HG03064 (cell line): Measurements from ENCODE around the gene C5AR2.
"Not testable (repeated sequence)": the region's sequence is repeated elsewhere in the genome, so short reads cannot be mapped to it uniquely, and the experiment has no call there.

Source experiments
- ATAC-seq: cut with Tn5 transposase; IDR thresholded peaks from one replicate; pipeline ENCODE4 v1.9.1; 2021; ENCODE audit warnings: low read depth; ENCODE audit not compliant: unreplicated experiment

C5AR2 gene

DNA sequence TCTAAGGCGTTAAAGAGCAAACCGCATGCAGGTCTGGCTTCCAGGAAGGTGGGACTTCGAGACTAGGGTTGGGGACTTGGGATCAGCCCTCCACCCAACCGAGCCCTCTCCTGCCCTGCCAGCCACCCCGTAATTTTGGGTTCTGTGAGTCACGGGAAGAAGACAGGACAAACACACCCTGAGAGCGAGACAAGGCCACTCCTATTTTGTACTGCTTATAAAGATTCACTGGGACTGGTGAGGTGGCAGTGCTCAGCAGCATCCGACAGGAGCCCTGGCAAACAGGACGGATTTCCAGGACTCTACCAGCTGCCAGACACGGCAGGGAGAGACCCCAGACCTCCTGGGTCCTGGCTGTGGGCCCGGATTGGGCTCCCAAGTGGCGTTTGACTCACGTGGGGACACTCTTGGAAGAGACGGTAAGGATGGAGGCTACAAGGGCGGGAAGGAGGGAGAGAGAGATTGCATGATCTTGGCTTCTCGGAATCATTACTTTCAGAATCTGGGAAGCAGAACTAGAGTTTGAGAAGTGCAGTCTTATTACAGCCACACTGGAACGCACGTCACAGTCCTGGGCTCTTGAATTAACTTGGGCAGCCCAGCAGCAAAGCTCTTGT is at the start of gene C5AR2:
Gene C5AR2, plus strand, starts transcription at position 245 of the 617 bp plus-strand sequence. CDS start 8,625 bp downstream, outside the sequence.
- no peak for ATAC-seq

DNA sequence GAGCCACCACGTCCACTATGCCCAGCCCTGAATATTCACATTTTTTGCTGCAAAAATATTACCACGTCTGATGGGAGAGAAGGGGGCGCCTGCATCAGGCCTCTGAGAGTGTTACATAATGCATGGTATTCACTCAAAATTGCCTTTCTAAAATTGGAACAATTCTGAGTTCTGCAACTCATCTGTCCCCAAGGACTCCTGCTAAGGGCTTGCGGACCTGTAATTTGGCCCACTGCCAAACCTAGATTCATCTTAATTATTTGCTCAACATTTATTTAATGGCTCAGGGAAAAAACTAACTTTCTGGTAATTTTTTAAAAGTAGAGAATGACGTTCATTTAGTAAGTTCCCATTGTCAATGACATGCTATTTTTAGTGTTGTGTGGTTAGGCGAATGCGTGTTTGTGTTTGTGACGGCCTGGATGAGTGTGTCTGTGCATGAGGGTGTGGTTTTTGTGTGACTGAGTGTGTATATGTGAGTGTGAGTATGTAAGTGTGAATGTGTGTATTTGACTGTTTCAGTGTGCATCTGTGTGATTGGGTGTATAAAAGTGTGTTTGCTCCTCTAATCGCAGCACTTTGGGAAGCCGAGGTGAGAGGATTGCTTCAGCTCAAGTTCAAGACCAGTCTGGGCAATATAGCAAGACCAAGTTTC is 48.4 kb upstream of the C5AR2 start:
- ATAC-seq, result no peak

GRCh38 chr19:47284324-47284899 is 47.6 kb upstream of the C5AR2 start:
- ATAC-seq, result no peak

DNA sequence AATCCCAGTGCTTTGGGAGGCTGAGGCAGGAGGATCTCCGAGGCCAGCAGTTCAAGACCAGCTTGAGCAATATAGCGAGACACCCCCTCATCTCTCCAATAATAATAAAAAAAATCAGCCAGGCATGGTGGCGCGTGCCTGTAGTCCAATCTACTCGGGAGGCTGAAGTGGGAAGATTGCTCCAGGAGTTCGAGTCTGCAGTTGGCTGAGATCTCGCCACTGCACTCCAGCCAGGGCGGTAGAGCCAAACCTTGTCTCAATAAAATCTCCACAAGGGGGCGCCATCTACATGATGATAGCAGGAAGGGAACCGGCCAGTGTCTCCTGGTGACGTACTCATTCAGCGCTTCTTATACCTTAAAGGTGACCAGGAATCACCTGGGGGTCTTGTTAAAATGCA is 35.9 kb upstream of the C5AR2 start:
- ATAC-seq, result no peak

DNA sequence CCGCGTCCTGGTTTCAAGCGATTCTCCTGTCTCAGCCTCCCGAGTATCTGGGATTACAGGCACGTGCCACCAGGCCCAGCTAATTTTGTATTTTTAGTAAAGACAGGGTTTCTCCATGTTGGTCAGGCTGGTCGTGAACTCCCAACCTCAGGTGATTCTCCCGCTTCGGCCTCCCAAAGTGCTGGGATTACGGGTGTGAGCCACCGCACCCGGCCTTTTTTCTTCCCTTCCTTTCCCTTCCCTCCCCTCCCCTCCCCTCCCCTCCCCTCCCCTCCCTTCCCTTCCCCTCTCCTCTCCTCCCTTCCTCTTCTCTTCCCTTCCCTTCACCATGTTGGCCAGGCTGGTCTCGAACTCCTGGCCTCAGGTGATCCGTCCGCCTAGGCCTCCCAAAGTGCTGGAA is 31.1 kb upstream of the C5AR2 start:
- ATAC-seq, result not testable (repeated sequence)

- ATAC-seq, result no peak
Observed at GRCh38 chr19:47302249-47302648, 29.7 kb upstream of the C5AR2 start.

GRCh38 chr19:47303966-47304365 is 28.0 kb upstream of the C5AR2 start:
- no peak for ATAC-seq

GRCh38 chr19:47305309-47305751 is 26.6 kb upstream of the C5AR2 start:
- no peak for ATAC-seq

- ATAC-seq, result no peak
Observed at GRCh38 chr19:47306303-47306702, 25.7 kb upstream of the C5AR2 start.

DNA sequence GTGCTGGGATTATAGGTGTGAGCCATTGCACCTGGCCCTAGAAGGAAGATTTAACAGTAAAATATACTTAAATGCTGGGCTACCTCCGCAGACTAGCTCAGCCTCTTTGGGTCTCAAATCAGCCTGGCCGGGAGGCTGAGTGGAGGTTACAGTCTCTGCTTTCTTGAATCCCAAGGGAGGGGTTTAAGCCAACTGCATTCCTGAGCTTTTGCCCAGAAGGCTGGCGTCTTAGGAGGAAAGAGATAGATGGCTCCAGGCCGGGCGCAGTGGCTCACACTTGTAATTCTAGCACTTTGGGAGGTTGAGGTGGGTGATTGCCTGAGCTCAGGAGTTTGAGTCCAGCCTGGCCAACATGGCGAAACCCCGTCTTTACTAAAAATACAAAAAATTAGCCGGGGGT is 22.9 kb upstream of the C5AR2 start:
- ATAC-seq, result no peak

- ATAC-seq, result no peak
Observed at GRCh38 chr19:47309608-47310007, 22.4 kb upstream of the C5AR2 start, which contains the start of gene C5AR1. TSS of gene C5AR1 (plus strand) at chr19:47309861. CDS start at chr19:47309896, 35 bp downstream.

GRCh38 chr19:47310323-47310722 is 21.7 kb upstream of the C5AR2 start:
- no peak for ATAC-seq

GRCh38 chr19:47310819-47311218 is 21.2 kb upstream of the C5AR2 start:
- no peak for ATAC-seq

DNA sequence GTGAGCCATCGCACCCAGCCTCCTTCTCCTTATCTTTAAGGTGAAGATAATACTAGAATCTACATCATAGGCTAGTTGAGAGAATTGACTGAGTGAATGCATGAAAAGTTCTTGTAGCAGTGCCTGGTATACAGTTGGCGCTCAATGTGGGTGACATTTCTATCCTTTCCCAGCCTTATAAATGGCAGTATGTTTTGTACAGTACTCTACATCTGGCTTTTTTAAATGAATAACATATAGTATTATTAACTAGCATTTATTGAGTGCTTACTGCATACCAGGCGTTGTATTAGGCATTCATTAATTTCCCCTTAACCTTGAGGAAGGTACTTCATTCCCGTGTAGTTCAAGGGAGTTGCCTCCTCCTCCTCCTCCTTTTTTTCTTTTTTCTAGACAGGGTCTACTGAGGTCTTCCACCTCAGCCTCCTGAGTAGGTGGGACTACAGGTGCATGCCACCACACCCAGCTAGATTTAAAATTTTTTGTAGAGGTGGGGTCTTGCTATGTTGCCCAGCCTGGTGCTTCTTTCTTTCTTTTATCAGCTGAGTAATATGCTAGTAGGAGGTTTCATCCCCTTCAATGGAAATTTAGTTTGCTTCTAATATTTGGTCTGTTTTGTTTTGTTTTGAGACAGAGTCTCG is 19.5 kb upstream of the C5AR2 start:
- ATAC-seq, result no peak

DNA sequence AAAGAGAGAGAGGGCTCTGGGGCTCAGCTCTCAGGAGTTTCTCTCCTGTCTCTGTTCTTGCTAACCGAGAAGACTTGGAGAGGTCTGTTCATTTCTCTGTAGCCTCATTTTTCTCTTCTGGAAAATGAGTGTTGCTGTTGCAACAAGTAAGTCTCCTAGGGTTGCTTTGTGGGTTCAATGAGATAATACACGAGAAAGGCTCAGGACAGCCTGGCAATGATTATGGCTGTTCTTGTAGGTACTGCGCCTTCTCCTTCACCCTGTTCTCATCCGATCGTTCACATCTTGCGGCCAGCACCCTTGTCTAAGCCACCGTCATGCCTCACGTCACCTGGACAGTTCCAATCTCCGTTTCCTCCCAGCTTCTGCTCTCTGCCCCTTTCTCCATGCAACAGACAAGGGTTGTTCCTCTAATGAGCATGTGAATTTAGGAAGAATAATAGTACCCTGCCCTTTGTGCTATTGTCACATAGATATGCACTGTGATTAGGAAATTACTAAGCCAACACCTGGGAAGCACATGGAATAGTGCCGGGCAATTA is 18.1 kb upstream of the C5AR2 start:
- no peak for ATAC-seq

DNA sequence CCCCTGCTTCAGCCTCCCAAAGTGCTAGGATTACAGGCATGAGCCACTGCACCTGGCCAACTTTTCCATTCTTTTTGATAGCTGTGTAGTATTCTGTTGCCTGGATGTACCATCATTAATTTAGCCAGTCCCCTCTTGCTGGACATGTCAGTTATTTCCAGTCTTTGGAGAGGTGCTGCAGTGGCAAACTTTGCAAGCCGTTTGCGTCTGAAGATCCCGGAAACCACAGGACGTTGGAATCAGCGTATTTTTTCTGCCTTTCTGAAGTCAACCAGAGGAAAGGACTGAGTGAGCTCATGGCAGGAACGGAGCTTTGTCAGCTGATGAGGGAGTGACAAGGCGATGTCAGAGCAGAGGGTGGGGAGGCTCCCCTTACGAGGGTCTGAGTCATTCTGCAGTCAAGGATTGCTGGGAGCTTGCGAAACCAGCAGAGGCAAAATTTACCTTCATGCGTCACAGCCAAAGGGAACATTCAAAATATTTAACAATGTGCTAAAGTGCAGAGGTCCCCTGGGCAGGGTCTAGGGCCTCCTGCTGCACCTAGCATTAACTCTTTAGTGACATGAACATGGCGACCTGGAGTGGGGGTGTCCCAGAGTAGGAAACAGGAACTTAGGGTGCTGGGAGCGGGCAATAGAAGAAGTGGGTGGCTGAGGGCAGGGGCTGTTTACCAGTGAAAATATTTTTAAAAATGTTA is 16.7 kb upstream of the C5AR2 start:
- no peak for ATAC-seq

- ATAC-seq, result no peak
Observed at GRCh38 chr19:47316513-47316912, 15.5 kb upstream of the C5AR2 start.

DNA sequence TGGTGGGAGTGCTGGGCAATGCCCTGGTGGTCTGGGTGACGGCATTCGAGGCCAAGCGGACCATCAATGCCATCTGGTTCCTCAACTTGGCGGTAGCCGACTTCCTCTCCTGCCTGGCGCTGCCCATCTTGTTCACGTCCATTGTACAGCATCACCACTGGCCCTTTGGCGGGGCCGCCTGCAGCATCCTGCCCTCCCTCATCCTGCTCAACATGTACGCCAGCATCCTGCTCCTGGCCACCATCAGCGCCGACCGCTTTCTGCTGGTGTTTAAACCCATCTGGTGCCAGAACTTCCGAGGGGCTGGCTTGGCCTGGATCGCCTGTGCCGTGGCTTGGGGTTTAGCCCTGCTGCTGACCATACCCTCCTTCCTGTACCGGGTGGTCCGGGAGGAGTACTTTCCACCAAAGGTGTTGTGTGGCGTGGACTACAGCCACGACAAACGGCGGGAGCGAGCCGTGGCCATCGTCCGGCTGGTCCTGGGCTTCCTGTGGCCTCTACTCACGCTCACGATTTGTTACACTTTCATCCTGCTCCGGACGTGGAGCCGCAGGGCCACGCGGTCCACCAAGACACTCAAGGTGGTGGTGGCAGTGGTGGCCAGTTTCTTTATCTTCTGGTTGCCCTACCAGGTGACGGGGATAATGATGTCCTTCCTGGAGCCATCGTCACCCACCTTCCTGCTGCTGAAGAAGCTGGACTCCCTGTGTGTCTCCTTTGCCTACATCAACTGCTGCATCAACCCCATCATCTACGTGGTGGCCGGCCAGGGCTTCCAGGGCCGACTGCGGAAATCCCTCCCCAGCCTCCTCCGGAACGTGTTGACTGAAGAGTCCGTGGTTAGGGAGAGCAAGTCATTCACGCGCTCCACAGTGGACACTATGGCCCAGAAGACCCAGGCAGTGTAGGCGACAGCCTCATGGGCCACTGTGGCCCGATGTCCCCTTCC is 11.8 kb upstream of the C5AR2 start:
- ATAC-seq, result no peak

GRCh38 chr19:47321630-47322029 is 10.3 kb upstream of the C5AR2 start:
- ATAC-seq, result no peak
